Measurements from ENCODE around the gene PLCL1.

Gene PLCL1

GRCh38 chr2:197950006-197950405 lies 145.6 kb downstream of the PLCL1 start:
- Histone ChIP-seq H3K27me3 (ENCODE audit: insufficient read depth, low read length) (no peaks in the 10 kb centered on the region), H3K9me3 (ENCODE audit: low read length) (no peaks in the 10 kb centered on the region), H4K20me1 (ENCODE audit: insufficient read depth, low read length) (no peaks in the 10 kb centered on the region), H3K9me2 (ENCODE audit: low read depth, low read length) (no peaks in the 10 kb centered on the region), H3K79me2 (ENCODE audit: insufficient read depth, low read length) (no peaks in the 10 kb centered on the region), H2AFZ (ENCODE audit: low read length) (no peak overlapping the region), H3K4me3 (ENCODE audit: low read depth, low read length, poor library complexity, severe bottlenecking) (no peak overlapping the region), H3K4me1 (ENCODE audit: insufficient read depth, low read length, severe bottlenecking) (no peaks in the 10 kb centered on the region), H3K27ac (ENCODE audit: low read depth, low read length, poor library complexity, severe bottlenecking) (no peak overlapping the region), H3K4me2 (ENCODE audit: low read length) (no peak overlapping the region), H3F3A (ENCODE audit: insufficient read depth, low read length) (no peaks in the 10 kb centered on the region), H3K36me3 (ENCODE audit: insufficient read depth, low read length) (no peaks in the 10 kb centered on the region), H3K9ac (ENCODE audit: low read length) (no peak overlapping the region)
- TF ChIP-seq, protein P1, sequence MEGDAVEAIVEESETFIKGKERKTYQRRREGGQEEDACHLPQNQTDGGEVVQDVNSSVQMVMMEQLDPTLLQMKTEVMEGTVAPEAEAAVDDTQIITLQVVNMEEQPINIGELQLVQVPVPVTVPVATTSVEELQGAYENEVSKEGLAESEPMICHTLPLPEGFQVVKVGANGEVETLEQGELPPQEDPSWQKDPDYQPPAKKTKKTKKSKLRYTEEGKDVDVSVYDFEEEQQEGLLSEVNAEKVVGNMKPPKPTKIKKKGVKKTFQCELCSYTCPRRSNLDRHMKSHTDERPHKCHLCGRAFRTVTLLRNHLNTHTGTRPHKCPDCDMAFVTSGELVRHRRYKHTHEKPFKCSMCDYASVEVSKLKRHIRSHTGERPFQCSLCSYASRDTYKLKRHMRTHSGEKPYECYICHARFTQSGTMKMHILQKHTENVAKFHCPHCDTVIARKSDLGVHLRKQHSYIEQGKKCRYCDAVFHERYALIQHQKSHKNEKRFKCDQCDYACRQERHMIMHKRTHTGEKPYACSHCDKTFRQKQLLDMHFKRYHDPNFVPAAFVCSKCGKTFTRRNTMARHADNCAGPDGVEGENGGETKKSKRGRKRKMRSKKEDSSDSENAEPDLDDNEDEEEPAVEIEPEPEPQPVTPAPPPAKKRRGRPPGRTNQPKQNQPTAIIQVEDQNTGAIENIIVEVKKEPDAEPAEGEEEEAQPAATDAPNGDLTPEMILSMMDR (IDR thresholded peaks at IDR 0.05; ENCODE audit: low read length): no peak
- no peak for TF ChIP-seq EZH2 (IDR thresholded peaks at IDR 0.05; ENCODE audit: borderline replicate concordance, low read length)

DNA sequence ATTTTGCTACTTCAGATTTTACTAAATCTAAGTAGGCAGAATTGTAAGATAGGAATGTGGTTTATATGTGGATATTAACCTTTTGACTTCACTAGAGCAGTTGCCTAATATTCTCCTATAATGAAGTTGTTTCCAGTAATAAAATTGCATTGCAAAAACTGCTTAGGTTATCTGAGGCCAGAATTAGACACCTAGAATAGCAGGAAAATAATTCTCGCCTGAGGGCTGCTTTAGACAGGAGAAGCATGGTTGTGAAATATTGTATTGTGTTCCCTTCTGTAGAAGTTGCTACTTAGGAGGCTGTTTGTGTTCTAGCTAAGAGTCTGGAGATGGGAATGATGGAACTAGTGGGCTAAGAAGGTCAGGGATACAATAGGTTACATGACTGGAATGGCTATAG lies 146.3 kb downstream of the PLCL1 start:
- Histone ChIP-seq H2AFZ (ENCODE audit: low read length) (no peak overlapping the region), H3K36me3 (ENCODE audit: insufficient read depth, low read length) (no peaks in the 10 kb centered on the region), H3F3A (ENCODE audit: insufficient read depth, low read length) (no peaks in the 10 kb centered on the region), H3K4me2 (ENCODE audit: low read length) (no peak overlapping the region), H3K9ac (ENCODE audit: low read length) (no peak overlapping the region), H3K27ac (ENCODE audit: low read depth, low read length, poor library complexity, severe bottlenecking) (no peak overlapping the region), H3K9me3 (ENCODE audit: low read length) (no peaks in the 10 kb centered on the region), H3K9me2 (ENCODE audit: low read depth, low read length) (no peaks in the 10 kb centered on the region), H3K27me3 (ENCODE audit: insufficient read depth, low read length) (no peaks in the 10 kb centered on the region), H3K4me1 (ENCODE audit: insufficient read depth, low read length, severe bottlenecking) (no peaks in the 10 kb centered on the region), H3K79me2 (ENCODE audit: insufficient read depth, low read length) (no peaks in the 10 kb centered on the region), H3K4me3 (ENCODE audit: low read depth, low read length, poor library complexity, severe bottlenecking) (no peak overlapping the region), H4K20me1 (ENCODE audit: insufficient read depth, low read length) (no peaks in the 10 kb centered on the region)
- TF ChIP-seq, protein P1 (IDR thresholded peaks at IDR 0.05; ENCODE audit: low read length): no peak
- no peak for TF ChIP-seq EZH2 (IDR thresholded peaks at IDR 0.05; ENCODE audit: borderline replicate concordance, low read length)

DNA sequence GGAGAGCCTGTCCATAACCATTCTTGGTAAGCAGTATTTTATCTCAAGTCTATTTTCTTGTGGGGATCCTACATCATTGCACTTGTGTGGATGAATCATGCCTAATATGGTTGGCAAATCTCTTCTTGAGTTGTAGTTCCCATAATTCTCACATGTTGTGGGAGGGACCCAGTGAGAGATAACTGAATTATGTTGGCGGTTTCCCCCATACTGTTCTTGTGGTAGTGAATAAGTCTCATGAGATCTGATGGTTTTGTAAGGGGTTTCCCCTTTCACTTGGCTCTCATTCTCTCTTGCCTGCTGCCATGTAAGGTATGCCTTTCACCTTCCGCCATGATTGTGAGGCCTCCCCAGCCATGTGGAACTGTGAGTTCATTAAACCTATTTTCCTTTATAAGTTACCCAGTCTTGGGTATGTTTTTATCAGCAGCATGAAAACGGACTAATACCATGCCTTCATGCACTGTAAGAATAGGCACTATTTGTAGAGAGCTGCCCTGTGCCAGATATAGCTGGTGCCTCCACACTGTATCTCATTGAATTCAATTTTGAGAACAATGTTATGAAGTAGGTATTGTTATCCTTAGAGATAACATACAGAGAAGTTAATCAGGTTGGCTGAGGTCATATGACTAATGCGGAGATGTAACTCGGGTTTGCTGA lies 148.3 kb downstream of the PLCL1 start:
- H3K9ac ChIP-seq (ENCODE audit: low read length): no peak overlapping the region
- no peaks in the 10 kb centered on the region for H3K9me2 ChIP-seq (ENCODE audit: low read depth, low read length)
- no peak overlapping the region for H2AFZ ChIP-seq (ENCODE audit: low read length)
- no peak overlapping the region for H3K4me3 ChIP-seq (ENCODE audit: low read depth, low read length, poor library complexity, severe bottlenecking)
- H3K9me3 ChIP-seq (ENCODE audit: low read length): no peaks in the 10 kb centered on the region
- no peaks in the 10 kb centered on the region for H3F3A ChIP-seq (ENCODE audit: insufficient read depth, low read length)
- H3K4me1 ChIP-seq (ENCODE audit: insufficient read depth, low read length, severe bottlenecking): no peaks in the 10 kb centered on the region
- H4K20me1 ChIP-seq (ENCODE audit: insufficient read depth, low read length): no peaks in the 10 kb centered on the region
- no peaks in the 10 kb centered on the region for H3K27me3 ChIP-seq (ENCODE audit: insufficient read depth, low read length)
- no peaks in the 10 kb centered on the region for H3K36me3 ChIP-seq (ENCODE audit: insufficient read depth, low read length)
- H3K4me2 ChIP-seq (ENCODE audit: low read length): no peak overlapping the region
- H3K79me2 ChIP-seq (ENCODE audit: insufficient read depth, low read length): no peaks in the 10 kb centered on the region
- TF ChIP-seq, protein P1 (IDR thresholded peaks at IDR 0.05; ENCODE audit: low read length): no peak
- no peak for TF ChIP-seq EZH2 (IDR thresholded peaks at IDR 0.05; ENCODE audit: borderline replicate concordance, low read length)
- no peak overlapping the region for H3K27ac ChIP-seq (ENCODE audit: low read depth, low read length, poor library complexity, severe bottlenecking)
